Measurements from ENCODE around the gene KCNC1.

KCNC1 gene

DNA sequence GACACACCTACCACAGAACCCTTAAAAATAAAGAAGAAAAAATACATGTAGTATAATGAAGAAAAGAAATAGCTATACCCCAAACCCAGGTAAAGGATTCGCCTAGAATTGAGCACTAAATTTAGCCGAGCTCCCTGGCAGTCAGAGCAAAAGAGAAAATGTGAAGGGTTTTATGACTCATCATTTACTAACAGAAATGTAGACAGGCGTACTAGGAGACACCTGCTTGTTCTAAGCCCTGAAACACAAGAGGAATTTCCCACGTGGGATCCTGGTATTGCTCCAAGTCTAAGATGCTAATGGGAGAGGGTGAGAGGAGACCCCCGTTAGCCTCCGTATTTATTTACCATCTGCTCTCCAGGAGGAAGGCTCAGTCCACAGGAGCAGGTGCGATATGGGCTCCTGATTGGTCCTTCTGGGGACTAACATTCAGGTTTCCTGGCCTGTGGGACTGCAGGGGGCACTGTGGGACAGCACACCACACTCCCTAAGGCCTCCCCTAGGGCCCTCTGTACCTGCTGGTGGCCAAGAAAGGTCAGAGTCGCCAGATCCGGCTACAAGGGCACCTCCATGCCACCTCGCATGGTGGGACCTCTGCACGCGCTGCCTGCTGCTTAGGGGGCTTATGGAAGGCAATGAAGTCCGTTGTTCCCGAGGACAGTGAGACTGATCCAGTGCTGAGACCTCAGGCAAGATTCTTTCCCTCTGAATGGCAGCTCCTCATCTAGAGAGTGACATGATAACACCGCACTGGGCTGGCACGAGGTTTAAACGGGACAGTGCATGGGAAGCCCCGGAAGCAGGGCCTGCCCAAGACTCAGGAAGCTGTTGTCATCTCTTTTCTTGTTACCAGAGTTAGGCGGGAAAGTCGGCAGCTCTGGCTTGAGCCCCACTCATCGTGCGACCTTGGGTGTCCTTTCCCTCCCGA lies 25.8 kb downstream of the KCNC1 start:
- peak in 1 of 2 donors; percentile 30 for ATAC-seq

DNA sequence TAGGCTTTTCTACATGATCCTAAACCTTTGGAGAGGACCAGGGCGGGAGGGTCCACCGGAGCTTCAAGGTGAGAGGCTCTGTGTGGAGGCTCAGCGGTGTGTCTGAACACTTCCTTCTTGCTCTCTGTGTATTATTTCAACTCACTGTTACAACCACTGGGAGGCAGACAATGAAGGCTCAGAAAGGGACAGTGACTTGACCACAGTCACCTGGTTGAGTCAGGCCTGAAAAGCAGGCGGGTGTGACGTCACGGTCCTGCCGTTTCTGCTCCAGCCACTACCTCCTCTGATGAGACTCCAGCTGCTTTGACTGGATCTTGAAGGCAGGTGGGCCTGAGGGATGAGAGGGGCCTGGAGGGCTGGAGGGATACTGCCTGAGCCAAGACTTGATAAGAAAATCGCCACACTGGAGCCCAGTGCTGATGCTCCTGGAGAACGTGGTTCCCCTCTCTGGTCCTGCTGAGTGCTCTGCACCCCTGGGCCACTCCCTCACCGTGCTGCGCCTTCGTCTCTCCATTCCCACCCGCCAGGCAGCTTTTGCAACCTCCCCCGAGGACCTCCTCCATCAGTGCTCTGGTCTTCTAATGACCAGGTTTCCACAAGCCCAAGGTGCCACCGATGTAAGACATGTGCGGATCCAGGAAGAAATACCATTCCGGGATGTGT lies 27.9 kb downstream of the KCNC1 start:
- no peak for ATAC-seq

DNA sequence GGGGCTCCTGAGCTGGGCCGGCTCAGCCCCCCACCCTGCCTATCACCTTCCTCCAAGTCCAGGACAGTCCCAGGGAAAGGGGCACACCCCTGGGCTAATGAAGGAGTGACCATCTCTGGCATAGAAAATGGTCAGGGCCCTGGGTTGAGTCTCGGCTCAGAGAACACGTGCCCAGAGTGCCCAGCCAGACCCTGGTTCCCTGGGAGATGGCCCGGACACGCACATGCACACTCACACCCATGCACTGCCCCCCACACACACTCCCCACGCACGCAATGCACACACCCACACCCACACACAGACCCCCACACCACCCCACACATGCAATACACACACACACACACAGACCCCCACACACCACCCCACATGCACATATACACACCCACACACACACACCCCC lies 28.7 kb downstream of the KCNC1 start:
- ATAC-seq = no peak

GRCh38 chr11:17763703-17764102 lies 29.1 kb downstream of the KCNC1 start:
- no peak for ATAC-seq

GRCh38 chr11:17764446-17765218 lies 30.1 kb downstream of the KCNC1 start:
- no peak for ATAC-seq

DNA sequence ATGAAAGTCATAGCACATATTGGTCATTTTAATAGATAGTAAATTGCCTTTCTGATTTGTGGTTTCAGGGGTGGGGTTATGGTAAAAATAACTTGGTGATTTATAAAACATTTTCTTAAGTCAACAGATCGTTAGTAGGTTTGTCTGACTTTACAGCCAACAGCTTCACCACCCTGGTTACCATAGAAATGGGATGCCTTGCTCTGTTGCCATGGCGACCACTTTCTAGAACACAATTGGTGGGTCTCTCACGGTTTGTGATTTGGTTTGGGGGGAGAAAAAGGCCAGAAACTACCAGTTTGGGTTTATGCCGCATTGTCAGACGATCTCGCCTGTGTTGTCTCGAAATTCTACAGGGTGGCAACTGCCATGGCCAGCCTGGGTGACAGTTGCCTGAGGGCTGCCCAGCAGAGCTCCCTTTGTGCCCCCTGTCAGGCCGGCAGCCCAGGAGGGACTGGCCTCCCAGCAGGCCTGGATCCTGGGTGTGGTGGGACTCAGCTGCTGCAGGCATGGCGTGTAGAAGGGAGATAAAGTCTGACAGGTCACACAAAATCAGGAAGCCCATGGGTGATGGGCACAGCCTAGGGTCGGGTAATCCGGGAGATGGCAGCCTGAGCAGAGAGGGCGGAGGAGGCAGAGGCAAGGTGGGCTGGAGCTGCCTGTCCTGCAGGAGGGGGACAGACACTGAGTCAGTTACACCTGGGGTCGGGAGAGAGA lies 30.9 kb downstream of the KCNC1 start:
- ATAC-seq = no peak

- no peak for ATAC-seq
Measured at GRCh38 chr11:17766073-17766359, 31.4 kb downstream of the KCNC1 start.

DNA sequence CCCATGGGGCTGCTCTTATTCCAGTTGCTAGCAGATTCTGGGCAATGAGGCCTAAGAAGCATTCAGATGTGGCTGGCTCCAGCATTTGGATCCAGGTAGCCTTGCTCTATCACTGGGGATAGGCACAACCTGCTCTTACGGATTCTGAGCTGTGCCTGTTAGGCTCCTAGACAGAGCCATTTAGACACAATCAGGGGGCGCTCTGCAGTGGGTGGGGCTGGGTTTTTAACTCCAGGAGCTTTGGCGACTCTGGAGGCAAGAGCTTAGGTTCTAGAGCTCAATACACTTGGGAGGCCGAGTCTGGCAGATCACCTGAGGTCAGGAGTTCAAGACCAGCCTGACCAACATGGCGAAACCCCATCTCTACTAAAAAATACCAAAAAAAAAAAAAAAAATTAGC lies 32.0 kb downstream of the KCNC1 start:
- no peak for ATAC-seq

DNA sequence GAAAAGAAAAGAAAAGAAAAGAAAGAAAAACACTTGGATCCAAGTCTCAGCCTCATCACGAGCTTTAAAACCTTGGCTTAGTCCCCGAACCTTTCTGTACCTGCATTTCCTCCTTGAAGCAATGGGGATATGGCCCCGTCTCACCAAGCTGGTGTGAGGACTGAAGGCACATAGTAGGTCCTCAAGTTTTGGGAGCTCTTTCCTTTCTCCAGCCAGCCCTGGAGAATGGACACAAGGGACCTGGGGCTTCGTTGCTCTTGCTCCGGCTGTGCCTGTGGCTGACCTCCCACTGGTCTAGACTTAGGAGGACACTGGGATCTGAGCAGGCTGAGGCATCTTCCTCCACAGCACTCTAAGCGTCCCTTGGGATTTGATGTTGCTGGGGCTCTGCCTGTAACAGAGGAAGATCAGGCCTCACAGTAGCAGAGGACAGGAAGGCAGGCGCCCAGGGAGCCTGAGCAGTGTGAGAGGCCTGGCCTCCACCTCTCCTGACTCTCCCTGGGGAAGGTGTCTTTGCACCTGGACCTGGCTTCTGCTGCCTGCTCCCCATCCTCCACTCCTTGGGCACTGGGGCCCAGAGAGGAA lies 32.8 kb downstream of the KCNC1 start:
- ATAC-seq = no peak

DNA sequence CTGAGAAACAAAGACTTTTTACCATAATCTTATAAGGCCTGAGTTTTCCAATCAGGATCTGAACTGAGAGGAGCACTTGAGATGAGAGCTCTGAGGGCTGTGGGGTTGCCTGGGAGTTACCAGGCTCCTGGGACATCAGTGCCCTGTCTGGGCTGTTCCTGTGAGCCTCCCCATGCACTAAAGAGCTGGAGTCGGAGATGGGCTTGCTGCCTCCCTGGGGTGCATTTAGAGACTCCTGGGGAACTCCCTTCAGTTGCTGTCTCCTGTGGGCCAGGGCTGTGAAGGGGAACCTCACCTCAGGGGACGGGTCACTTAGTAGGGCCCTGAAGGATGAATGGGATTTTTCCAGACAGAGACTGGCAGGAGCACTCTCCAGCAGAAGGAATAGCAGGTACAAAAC lies 33.3 kb downstream of the KCNC1 start:
- ATAC-seq = no peak

- ATAC-seq = no peak
Measured at GRCh38 chr11:17768547-17768946, 34.0 kb downstream of the KCNC1 start.

GRCh38 chr11:17769218-17769617 lies 34.6 kb downstream of the KCNC1 start:
- no peak for ATAC-seq

GRCh38 chr11:17770048-17770652 lies 35.6 kb downstream of the KCNC1 start:
- no peak for ATAC-seq

DNA sequence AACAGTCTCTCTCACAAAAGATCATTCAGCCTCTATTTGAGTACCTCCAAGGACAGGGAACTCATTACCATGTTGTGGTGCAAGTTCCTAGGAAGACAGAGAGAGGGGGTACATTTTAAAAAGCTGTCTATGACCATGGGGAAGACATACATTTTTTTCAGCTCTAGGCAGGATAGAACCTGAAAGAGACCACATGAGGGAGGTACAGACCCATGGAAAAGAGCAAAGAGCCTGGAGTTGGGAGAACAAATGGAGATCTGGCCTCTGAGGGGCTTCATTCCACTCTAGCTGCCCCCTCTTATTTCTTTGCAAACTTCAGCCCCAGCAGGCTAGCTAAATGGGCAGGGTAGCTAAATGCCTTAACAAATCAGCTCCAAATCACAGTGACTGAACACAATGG lies 36.3 kb downstream of the KCNC1 start:
- no peak for ATAC-seq

GRCh38 chr11:17771415-17771814 lies 36.8 kb downstream of the KCNC1 start:
- ATAC-seq = no peak

DNA sequence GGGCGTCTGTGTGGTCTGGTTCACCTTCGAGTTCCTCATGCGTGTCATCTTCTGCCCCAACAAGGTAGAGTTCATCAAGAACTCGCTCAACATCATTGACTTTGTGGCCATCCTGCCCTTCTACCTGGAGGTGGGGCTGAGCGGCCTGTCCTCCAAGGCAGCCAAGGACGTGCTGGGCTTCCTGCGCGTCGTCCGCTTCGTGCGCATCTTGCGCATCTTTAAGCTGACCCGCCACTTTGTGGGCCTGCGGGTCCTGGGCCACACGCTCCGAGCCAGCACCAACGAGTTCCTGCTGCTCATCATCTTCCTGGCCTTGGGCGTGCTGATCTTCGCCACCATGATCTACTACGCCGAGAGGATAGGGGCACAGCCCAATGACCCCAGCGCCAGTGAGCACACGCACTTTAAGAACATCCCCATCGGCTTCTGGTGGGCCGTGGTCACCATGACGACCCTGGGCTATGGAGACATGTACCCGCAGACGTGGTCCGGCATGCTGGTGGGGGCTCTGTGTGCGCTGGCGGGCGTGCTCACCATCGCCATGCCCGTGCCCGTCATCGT lies 37.3 kb downstream of the KCNC1 start:
- ATAC-seq = no peak

GRCh38 chr11:17772704-17773600 lies 38.4 kb downstream of the KCNC1 start:
- ATAC-seq = no peak

DNA sequence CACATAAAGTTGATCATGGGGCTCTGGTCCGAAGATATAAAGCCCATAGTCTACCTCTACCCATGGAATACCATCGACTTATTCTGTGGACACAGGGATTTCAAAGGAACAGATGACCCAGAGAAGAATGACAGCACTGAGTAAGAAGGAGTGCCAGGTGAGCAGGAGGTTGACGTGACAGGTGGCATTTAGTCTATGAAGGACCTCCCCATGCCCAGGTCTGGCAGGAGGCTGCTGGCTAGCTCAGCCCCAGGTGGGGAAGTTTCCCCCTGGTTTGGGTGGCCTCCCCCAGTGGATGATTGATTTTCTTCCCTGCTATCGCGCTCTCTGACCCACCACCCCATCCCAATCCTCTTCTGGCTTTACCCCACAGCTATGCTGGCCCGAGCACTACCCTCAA lies 39.1 kb downstream of the KCNC1 start:
- ATAC-seq = no peak

- no peak for ATAC-seq
Measured at GRCh38 chr11:17774232-17775034, 39.9 kb downstream of the KCNC1 start.

- ATAC-seq = no peak
Measured at GRCh38 chr11:17775035-17775348, 40.4 kb downstream of the KCNC1 start.

All from activated CD4-positive, CD25-positive, alpha-beta regulatory T cell treated with anti-CD3 and anti-CD28 coated beads, Interleukin-2, amount 50 U/mL, for 24 hours (primary cell).